ENCODE results near the gene CLINT1. TPM values are rescaled to one million over a fixed set of nuclear protein-coding genes. Genes with fewer than 3 reads are reported as not detected.

CLINT1 gene
- total and polyA plus RNA-seq, 2 of the 13 experiments (the other 11 are each of a cell fraction or from before 2014, with no cell fraction given): 64.0 to 104 TPM

DNA sequence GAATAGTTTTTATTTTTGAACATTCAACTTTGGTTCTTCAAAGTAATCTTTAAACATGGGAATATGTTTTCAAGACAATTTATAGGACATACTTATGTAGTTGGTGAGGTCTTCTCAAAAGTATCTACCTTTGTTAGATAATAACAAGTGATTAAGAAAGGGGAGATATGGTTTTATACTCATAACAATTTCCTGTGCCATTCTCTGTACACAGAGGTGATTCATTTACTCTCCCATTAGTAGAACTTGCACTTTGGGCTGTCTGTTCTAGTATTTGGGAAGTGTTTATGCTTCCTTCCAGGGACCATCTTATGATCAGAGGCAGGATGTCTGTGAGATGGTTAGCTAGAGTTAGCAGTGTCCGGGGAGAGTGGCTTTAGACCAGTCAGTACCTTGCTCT lies 100.2 kb downstream of the CLINT1 start:
- H3K4me1 ChIP-seq (ENCODE audit: insufficient read depth, low read length): no peaks in the 10 kb centered on the region
- no peak for FAIRE-seq
- peaks cover 4 to 22% of the 10 kb centered on the region in 2 experiments; a peak in 3 of 5 replicates for H3K36me3 ChIP-seq (replicated peaks in 1 of 2; ENCODE audit: control insufficient read depth in 1 of 2, insufficient read depth in 2 of 2, low read length in 2 of 2)
- 77% methylated on average over 1 of the region's 1 CpG for WGBS (ENCODE audit: low lambda C conversion rate)
- intact Hi-C loops (cut with micrococcal nuclease; ENCODE audit: unreplicated experiment) (no loop called here), in situ Hi-C loops (cut with HindIII; ENCODE audit: extremely low pct_ligation_motif_present, low pct_unique_long_range_greater_than_20kb) (no loop called here)
- no peaks in the 10 kb centered on the region for H4K20me1 ChIP-seq (ENCODE audit: insufficient read depth, low read length)
- H2AFZ ChIP-seq (ENCODE audit: low read length): no peak overlapping the region
- DNase-seq (ENCODE audit: low spot score): no peak
- ATAC-seq: no peak
- no peak overlapping the region for H3K27ac ChIP-seq (ENCODE audit: extremely low read length, insufficient read depth, low read length)
- BruUV-seq (replicated peaks): no TSS peak
- CTCF ChIA-PET (ENCODE audit: low intra/inter-chr PET ratio, low total read pairs): no interaction called here
- POLR2A ChIA-PET: no interaction called here
- H3K79me2 ChIP-seq (ENCODE audit: insufficient read depth, low read length): no peaks in the 10 kb centered on the region
- H3K4me2 ChIP-seq (ENCODE audit: low read depth, low read length): no peak overlapping the region
- H3K27me3 ChIP-seq (ENCODE audit: control insufficient read depth in 1 of 2, insufficient read depth in 2 of 2, low read length in 2 of 2): no peaks in the 10 kb centered on the region
- no peaks in the 10 kb centered on the region for H3K9me3 ChIP-seq (ENCODE audit: low read length)
- H3K4me3 ChIP-seq (replicated peaks in 1 of 3; ENCODE audit: insufficient read depth in 1 of 3, low read depth in 2 of 3, low read length in 3 of 3): no peak overlapping the region
- no peak overlapping the region for H3K9ac ChIP-seq (ENCODE audit: insufficient read depth, low read depth, low read length)
- TF ChIP-seq HNRNPH1 (optimal IDR thresholded peaks at IDR 0.05; ENCODE audit: low read depth, low read length) (no peak), HOXA5 (CRISPR knock-in tag; IDR thresholded peaks at IDR 0.05) (no peak), HOXA9 (CRISPR knock-in tag; IDR thresholded peaks at IDR 0.05; ENCODE audit: borderline replicate concordance) (no peak), ZNF432 (CRISPR knock-in tag; IDR thresholded peaks at IDR 0.05; ENCODE audit: borderline replicate concordance) (no peak), ZNF569 (CRISPR knock-in tag; IDR thresholded peaks at IDR 0.05; ENCODE audit: borderline replicate concordance) (no peak), ZFP36L2 (CRISPR knock-in tag; IDR thresholded peaks at IDR 0.05) (no peak), SP4 (CRISPR knock-in tag; IDR thresholded peaks at IDR 0.05) (no peak), ZNF607 (CRISPR knock-in tag; IDR thresholded peaks at IDR 0.05; ENCODE audit: borderline replicate concordance) (no peak)
- TF ChIP-seq, protein P1, sequence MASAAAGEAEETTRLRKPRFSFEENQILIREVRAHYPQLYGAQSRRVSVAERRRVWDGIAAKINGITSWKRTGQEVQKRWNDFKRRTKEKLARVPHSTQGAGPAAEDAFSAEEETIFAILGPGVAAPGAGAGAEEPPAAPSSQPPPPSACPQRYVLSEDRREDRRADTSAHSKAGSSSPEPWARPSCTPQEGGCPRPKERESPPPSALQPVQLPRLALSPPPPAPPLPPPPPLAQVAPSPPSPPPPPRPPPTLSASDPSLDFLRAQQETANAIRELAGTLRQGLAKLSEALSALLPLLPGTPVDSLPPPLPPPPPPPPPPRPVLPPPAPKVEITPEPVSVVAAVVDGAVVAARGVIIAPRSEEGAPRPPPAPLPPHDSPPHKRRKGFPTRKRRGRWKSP (CRISPR knock-in tag; IDR thresholded peaks at IDR 0.05): no peak
- TF ChIP-seq, protein P2, sequence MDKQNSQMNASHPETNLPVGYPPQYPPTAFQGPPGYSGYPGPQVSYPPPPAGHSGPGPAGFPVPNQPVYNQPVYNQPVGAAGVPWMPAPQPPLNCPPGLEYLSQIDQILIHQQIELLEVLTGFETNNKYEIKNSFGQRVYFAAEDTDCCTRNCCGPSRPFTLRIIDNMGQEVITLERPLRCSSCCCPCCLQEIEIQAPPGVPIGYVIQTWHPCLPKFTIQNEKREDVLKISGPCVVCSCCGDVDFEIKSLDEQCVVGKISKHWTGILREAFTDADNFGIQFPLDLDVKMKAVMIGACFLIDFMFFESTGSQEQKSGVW (CRISPR knock-in tag; IDR thresholded peaks at IDR 0.05; ENCODE audit: borderline replicate concordance): no peak
- TF ChIP-seq, protein P3, sequence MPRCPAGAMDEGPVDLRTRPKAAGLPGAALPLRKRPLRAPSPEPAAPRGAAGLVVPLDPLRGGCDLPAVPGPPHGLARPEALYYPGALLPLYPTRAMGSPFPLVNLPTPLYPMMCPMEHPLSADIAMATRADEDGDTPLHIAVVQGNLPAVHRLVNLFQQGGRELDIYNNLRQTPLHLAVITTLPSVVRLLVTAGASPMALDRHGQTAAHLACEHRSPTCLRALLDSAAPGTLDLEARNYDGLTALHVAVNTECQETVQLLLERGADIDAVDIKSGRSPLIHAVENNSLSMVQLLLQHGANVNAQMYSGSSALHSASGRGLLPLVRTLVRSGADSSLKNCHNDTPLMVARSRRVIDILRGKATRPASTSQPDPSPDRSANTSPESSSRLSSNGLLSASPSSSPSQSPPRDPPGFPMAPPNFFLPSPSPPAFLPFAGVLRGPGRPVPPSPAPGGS (CRISPR knock-in tag; IDR thresholded peaks at IDR 0.05): no peak
- TF ChIP-seq, protein P4, sequence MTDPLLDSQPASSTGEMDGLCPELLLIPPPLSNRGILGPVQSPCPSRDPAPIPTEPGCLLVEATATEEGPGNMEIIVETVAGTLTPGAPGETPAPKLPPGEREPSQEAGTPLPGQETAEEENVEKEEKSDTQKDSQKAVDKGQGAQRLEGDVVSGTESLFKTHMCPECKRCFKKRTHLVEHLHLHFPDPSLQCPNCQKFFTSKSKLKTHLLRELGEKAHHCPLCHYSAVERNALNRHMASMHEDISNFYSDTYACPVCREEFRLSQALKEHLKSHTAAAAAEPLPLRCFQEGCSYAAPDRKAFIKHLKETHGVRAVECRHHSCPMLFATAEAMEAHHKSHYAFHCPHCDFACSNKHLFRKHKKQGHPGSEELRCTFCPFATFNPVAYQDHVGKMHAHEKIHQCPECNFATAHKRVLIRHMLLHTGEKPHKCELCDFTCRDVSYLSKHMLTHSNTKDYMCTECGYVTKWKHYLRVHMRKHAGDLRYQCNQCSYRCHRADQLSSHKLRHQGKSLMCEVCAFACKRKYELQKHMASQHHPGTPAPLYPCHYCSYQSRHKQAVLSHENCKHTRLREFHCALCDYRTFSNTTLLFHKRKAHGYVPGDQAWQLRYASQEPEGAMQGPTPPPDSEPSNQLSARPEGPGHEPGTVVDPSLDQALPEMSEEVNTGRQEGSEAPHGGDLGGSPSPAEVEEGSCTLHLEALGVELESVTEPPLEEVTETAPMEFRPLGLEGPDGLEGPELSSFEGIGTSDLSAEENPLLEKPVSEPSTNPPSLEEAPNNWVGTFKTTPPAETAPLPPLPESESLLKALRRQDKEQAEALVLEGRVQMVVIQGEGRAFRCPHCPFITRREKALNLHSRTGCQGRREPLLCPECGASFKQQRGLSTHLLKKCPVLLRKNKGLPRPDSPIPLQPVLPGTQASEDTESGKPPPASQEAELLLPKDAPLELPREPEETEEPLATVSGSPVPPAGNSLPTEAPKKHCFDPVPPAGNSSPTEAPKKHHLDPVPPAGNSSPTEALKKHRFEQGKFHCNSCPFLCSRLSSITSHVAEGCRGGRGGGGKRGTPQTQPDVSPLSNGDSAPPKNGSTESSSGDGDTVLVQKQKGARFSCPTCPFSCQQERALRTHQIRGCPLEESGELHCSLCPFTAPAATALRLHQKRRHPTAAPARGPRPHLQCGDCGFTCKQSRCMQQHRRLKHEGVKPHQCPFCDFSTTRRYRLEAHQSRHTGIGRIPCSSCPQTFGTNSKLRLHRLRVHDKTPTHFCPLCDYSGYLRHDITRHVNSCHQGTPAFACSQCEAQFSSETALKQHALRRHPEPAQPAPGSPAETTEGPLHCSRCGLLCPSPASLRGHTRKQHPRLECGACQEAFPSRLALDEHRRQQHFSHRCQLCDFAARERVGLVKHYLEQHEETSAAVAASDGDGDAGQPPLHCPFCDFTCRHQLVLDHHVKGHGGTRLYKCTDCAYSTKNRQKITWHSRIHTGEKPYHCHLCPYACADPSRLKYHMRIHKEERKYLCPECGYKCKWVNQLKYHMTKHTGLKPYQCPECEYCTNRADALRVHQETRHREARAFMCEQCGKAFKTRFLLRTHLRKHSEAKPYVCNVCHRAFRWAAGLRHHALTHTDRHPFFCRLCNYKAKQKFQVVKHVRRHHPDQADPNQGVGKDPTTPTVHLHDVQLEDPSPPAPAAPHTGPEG (CRISPR knock-in tag; IDR thresholded peaks at IDR 0.05): no peak
- TF ChIP-seq, protein P5, sequence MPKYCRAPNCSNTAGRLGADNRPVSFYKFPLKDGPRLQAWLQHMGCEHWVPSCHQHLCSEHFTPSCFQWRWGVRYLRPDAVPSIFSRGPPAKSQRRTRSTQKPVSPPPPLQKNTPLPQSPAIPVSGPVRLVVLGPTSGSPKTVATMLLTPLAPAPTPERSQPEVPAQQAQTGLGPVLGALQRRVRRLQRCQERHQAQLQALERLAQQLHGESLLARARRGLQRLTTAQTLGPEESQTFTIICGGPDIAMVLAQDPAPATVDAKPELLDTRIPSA (CRISPR knock-in tag; IDR thresholded peaks at IDR 0.05; ENCODE audit: borderline replicate concordance): no peak
- TF ChIP-seq, protein P6, sequence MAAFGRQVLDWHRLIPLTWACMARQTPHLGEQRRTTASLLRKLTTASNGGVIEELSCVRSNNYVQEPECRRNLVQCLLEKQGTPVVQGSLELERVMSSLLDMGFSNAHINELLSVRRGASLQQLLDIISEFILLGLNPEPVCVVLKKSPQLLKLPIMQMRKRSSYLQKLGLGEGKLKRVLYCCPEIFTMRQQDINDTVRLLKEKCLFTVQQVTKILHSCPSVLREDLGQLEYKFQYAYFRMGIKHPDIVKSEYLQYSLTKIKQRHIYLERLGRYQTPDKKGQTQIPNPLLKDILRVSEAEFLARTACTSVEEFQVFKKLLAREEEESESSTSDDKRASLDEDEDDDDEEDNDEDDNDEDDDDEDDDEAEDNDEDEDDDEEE (CRISPR knock-in tag; IDR thresholded peaks at IDR 0.05): no peak

Data from HepG2 (cell line).